HG03103 (cell line): ENCODE data around the gene CRKL.
"Not testable (repeated sequence)": the region's sequence is repeated elsewhere in the genome, so short reads cannot be mapped to it uniquely, and the experiment has no call there.

ENCODE experiments used
- ATAC-seq: cut with Tn5 transposase; IDR thresholded peaks from one replicate; pipeline ENCODE4 v1.9.1; 2021; ENCODE audit warnings: low read depth; ENCODE audit not compliant: unreplicated experiment

Gene CRKL, protein sequence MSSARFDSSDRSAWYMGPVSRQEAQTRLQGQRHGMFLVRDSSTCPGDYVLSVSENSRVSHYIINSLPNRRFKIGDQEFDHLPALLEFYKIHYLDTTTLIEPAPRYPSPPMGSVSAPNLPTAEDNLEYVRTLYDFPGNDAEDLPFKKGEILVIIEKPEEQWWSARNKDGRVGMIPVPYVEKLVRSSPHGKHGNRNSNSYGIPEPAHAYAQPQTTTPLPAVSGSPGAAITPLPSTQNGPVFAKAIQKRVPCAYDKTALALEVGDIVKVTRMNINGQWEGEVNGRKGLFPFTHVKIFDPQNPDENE

DNA sequence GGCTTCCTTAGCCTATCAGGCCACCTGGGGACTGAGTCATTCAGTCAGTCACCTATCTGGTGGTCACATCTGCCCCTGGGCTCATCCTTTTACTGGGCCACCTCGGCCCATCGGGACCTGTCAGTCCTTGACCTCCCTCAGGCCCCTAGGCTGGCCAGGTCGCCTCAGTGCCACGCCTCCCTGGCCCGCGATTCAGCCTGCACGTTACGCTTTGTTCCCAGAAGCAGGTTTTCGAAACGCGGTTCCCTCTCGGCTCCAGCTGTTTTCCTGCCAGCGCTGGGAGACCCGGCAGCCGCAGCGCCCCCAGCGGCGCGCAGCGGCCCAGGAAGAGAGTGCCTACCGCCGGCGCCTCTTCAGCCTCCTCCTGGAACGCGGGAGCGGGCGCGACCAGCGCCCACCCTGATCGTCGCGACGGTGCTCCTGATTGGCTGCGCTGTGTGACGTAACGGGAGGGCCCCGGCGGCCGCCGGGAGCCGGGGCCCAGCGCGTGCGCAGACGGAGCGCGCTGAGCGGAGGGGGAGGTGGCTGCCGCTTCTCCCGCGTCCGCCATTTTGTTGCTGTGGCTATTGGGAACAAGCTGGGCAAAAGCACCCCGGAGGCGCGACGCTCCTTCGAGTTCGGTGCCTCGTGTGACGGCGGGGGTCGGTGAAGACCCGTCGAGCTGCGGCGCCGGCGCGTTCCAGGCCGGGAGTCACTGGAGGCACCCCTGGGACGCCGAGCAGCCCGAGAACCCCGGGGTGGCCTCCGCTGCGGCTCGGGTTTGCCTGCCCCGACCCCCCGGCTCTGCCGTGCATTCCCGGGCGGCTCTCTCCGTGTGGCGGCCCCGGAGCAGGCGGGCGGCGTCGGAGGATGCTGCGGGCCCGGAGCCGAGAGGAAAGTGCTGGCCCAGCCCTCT, at the start of gene CRKL:
CRKL (plus strand) TSS at position 492 of the 895 bp plus-strand sequence. CDS start 528 bp downstream, outside the sequence.
- peak; percentile 85 for ATAC-seq

DNA sequence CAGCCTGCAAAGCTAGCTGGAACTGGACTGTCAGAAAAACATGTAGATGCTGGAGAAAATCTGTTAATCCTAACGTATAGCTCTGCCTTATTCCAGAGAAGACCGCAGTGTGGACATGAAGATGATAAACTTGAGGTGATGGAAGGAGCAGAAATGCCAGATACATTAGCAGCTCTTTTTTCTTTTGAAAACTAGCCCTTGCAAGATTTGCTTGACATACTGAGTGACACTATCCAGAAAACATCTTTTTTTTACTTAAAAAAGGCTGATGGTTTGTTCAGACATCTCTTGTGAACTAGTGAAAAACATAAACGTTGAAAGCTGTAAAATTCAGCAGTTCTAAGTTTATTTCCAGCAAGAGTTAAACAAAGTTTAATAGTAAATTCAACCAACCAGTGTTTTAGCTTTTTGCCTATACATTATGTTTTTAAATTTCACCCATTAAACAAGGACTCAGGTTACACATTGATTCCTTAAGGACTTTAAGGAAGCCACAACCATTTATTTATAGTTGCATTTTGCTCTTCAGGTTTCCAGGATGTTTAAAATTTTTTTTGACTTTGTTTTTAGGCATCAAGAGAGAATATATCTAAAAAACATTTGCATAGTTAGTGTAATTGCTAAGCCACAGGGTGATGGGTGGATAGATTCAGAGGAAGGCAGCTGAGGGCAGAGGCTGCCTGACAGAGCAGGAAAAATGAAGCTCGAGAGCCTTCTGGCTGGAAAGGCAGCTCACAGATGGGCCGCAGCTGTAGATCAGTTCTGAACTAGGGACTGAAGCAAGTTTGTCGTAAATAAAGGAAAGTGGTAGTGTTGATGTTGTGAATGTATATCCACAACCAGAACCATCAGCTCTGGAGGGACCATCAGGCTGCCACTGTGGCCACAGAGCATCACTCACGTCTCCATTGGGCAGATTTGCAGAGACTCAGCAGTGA, 48.9 kb upstream of the CRKL start:
- ATAC-seq: no peak

DNA sequence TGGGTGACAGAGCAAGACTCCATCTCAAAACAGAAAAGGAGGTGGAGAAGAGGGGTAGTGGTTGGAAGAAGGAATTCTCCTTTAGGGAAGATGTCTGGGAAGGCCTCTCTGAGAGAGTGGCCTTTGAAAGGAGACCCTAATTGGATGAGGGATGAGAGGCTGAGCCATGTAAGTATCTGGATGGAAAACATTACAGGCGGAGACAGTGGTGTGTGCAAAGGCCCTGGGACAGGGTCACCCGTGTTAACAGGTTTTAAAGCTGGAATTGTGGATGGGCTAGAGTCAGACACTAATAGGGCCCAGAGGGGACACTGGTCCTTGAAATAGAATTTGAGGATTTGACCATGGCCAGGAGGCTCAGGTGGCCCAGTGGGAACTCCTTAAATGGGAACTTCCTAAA, 48.0 kb upstream of the CRKL start:
- no peak for ATAC-seq

DNA sequence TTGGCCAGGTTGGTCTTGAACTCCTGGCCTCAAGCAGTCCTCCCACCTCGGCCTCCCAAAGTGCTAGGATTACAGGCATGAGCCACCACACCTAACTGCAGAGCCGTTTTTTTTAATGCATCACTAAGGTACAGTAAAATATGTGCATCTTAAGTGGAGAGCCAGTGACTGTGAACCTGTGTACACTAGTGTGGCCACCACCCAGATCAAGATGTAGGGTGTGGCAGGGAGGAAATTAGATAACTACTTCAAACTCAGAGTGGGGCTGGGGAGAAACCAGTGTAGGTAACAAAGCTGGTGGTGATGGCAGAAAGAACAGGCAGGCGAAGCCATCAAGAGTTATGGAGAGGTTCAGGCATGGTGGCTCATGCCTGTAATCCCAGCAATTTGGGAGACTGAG, 44.0 kb upstream of the CRKL start:
- no peak for ATAC-seq

DNA sequence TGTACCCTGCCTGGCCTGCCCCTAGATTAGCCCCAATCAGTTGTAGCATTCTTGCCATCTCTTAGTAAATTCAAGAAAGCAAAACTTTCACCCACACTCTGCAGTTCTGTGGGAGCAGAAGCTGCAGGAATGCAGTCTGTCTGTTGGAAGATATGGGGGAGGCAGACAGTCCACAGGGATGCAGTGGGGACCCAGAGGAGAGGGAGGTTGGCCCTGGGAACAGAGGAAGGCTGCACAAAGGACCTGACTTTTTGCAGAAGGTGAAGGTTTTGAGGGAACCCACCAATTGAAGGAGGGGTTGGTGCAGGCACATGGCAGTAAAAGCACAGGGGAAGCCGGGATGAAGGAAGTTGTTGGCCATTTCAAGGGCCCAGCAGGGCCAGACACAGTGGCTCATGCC, 41.9 kb upstream of the CRKL start:
- ATAC-seq: no peak

DNA sequence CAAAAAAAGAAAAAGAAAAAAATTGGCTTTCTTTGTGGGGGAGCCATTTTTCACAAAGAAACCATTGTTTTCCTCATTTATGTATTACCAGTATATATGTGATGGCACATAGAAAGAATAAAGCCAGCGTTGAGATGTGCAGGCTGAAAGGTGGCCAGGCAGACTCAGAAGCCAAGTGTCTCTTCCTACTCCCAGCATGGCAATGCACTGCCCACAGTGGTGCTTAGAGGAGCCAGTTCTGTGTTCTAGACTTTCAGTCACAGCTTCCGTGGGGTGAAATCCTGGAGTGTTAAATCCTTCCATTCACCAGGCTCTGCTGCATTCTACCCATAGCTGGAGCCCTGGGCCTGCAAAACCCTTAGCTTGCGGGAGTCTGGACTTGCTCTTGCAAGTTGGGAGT, 39.5 kb upstream of the CRKL start:
- no peak for ATAC-seq

DNA sequence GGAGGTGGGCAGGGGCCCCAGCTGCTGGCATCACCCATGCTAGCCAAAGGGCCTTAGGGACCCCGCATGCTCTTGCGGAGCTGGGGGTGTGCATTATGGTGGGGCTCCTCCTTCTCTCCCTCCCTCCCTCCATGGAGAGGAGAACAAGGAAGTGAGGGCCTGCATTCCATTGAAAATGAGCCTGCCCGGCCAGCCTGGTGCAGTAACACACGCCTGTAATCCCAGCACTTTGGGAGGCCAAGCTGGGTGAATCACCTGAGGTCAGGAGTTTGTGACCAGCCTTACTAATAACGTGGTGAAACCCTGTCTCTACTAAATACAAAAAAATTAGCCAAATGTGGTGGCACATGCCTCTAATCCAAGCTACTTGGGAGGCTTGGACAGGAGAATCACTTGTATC, 36.0 kb upstream of the CRKL start:
- no peak for ATAC-seq

DNA sequence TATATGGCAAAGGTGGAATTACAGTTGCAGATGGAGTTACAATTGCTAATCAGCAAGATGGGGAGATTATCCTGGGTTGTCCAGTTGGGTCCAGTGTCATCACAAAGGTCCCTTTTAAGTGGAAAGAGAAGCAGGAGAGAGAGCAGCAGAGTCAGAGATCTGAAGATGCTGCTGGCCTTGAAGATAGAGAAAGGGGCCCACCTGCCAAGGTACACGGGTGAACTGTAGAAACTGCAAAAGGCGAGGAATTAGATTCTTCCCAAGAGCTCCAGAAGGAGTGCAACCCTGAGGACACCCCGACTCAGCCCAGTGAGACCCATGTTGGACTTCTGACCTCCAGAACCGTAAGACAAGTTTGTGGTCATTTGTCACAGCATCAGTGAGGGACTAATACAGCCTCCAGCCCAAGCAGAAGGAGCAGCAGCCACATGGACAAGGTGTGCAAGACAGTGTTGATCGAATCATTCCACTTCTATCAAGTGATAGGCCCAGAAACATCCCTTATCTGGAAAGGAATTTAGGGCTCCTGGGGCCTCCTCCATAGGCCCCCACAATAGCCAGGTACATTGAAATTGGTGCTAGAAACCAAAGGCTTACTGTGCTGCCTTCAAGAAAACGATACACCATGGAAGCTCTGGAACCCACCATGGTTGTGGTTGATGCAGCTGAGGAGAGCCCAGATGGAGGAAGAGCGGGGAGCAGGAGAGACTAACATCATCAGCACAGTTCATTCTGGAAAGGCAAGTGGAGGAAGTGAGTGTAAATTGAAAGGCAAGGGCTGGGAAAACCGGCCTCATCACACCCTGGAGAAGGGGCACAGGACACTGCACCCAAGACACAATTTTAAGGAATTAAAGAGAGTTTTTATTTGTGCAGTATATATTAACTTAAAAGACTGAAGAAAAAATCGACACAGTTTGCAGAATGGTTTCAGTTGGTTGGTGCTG, 35.1 kb upstream of the CRKL start:
- ATAC-seq: no peak

DNA sequence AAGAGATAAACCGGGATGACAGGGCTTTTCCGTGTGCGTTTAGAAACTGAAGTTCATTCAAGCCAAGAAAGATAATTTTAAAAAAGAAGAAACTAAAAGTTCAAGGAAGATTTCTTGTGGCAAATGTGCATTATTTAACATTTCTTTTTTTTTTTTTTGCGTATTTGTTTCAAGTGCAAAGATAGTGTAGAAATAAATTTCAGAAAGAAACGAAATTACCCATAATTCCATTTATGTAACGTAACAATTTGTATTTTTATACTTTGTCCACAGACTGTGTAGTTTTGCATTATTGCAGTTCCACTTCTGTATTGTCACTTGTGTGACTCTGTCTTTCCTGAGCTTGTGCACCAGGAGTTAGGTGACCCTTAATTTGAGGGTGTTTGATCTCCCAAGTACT, 34.4 kb upstream of the CRKL start:
- no peak for ATAC-seq

DNA sequence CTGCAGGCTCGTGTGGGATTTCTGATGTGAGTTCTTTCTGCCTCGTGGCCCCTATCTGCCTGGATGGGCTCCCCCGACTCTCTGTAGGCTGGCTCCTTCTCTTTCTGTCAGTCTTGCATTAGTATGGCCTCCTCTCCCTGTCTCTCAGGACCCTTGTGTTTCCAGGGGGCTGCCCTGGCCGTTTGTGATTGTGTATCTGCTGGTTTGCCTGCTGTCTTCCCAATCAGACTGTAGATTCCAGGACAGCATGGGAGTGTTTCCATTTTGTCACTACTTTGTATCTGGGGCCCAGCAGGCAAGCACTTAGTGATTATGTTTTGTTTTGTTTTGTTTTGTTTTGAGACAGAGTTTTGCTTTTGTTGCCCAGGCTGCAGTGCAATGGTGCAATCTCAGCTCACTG, 32.8 kb upstream of the CRKL start:
- ATAC-seq: no peak

DNA sequence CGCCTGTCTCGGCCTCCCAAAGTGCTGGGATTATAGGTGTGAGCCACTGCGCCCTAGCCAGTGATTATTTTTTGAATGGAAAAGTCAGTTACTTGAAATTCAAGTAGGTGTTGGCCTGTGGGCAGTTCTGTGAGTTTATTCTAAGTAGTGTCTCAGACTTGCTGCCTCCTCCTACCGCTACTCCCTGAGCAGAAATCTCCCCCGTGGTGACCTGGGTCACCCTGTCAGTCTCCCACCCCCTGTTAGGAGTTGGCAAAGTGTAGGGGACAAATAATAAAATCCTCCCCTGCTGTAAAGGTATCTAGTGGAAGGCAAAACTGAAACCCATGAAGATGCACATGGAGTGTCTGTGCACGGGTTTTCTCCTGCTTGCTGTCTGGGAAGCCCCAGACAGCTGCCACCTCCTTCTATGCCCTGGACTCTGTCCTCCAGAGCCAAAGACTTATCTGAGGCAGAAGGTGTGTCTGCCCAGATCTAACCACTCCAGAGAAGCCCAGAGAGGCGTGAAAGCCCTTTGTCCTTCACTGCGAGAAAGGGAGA, 32.1 kb upstream of the CRKL start:
- ATAC-seq: no peak

DNA sequence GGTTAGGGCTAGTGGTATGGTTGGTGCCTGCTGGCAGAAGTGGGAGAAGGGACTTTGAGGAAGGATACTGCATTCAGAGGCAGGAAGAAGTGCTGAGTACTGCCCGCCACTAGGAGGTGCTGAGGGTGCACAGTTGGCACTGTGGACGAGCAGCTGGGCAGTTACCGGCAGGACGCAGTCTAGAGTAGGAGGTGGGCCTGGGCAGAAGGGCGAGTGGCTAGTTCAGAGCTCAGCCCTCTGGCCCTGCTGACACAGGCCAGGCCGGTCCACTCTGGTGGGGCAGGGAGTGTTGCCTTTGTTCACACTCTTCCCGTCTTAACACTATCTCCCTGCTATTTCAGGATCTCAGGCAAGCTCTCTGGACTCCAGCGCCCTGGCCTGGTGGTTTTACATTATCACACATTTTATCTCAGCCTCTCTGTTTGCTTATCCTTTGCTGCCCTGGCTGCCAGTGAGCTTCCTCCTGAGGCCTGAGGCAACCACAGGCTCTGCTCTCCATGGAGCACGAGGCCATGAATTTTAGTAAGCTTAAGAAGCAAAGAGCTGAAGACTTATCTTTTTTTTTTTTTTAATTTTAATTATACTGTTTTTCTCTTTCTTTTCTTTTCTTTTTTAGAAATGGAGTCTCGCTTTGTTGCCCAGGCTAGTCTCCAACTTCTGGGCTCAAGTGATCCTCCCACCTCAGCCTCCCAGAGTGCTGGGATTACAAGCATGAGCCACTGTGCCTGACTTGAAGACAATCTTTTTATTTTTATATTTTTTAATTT, 31.5 kb upstream of the CRKL start:
- no peak for ATAC-seq

DNA sequence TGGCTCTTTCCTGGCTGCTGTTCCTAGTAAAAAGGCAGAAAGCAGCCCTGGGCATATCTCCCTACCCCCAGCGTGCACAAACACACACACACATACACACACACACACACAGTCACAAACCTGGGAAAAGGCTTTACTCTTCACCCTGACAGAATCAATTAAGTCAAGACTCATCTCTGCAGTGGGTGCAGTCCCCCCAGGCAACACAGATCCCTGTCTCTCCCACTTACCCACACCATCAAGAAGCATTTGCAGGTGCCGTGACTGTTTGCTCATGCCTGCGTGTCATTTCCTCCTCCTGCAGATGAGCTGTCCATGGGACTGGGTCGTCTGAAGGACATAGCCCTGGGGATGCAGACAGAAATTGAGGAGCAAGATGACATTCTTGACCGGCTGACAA, 29.8 kb upstream of the CRKL start:
- no peak for ATAC-seq

DNA sequence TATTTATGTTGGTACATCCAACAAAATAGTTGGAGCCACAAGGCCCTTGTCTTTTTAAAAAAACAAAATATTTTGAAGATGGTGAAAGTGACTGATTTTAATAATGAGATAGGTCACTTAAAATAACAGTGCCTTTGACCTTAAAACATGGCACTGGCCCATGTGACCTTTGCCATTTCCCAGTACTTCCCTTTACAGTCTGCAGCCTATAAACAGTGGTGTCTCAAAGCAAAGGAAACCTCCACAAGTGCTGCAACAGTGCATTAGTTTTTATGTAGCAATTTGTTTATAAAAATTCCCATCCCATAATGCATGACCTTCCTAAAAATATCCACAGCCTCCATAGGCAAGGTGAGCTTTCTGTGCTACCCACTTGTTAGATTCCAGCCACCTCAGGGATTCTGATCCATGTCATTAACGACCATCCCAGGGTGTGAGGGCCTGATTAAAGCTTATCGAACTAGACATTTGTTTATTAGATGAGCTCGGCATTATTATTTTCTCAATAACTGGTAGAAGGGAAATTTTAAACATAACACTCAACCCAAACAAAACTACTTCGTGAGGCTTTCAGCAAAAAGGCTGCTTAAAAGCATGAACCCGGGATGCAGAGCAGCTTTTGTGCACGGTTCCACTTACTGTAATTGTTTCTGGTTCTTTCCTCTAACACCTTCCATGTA, 28.0 kb upstream of the CRKL start:
- no peak for ATAC-seq

DNA sequence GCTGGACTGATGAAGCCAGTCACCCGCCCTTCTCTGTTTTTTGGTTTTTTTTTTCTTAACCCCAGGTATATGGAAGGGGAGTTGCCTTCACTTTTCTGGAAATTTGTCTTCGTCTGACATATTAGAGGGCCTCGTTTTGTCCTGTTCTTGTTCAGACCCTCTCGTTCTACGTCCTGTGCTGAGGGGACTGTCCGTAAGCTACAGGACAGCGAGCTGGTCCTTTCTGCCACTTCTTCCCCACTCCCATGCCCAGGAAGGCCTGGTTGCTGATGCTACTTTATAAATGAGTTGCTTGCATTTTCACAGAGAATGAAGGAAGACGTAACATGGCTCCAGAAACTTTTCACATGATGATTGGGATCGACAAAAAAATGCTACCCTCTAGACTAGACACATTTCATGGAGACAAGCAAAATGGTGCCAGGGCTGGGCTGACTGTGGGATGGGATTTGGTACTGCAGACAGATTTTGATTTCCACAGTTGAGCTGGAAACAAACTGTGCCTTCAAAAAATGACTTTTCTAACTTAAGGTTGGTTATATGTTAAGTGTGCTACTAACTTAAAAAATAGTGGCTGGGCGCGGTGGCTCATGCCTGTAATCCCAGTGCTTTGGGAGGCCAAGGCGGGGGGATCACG, 27.2 kb upstream of the CRKL start:
- no peak for ATAC-seq

DNA sequence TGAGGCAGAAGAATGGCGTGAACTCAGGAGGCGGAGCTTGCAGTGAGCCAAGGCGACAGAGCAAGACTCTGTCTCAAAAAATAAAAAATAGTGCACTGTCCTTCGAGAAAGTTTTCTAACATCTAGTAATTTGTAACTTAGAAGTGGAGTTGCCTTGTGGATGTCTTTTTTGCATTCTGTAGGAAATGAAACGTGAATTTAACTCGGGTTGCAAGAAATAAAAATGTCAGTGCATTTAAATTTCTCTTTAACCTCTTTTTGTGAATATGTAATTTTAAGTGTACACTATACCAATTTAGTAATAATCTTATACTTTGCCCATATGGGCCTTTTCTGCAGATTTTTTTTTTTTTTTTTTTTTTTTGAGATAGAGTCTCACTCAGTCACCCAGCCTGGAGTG, 26.2 kb upstream of the CRKL start:
- no peak for ATAC-seq

DNA sequence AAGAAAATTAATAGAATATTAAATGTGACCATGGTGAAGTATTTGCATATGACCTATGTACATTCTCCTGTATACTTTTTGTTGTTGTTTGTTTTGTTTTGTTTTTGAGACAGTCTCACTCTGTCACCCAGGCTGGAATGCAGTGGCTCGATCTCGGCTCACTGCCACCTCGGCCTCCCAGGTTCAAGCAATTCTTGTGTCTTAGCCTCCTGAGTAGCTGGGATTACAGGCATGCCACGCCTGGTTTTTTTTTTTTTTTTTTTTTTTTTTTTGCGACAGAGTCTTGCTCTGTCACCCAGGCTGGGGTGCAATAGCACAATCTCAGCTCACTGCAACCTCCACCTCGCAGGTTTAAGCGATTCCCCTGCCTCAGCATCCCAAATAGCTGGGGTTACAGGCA, 19.5 kb upstream of the CRKL start:
- not testable (repeated sequence) for ATAC-seq
